Mucosa of descending colon (tissue), 3 donors: Measurements from ENCODE around the gene NAA60. TPM values are rescaled to one million over a fixed set of nuclear protein-coding genes. Genes with fewer than 3 reads are reported as not detected.

Experiments
- ATAC-seq: fragments of 200-7000 bp; cut with Tn5 transposase; one replicate; pipeline ENCODE4 v1.9.1; 2020; ENCODE audit warnings: mild to moderate bottlenecking, moderate library complexity
- DNase-seq, 3 donors: peaks; one replicate each; pipeline ENCODE4 v3.0.0-alpha.2; 2020
- H3K36me3 ChIP-seq: fragments of 200-600 bp; one replicate; pipeline ENCODE4 v1.8.0; 2021; ENCODE audit warnings: low read depth, mild to moderate bottlenecking
- H3K4me1 ChIP-seq: fragments of 200-600 bp; one replicate; pipeline ENCODE4 v1.8.0; 2021; ENCODE audit warnings: low read depth, mild to moderate bottlenecking
- H3K4me3 ChIP-seq: fragments of 200-600 bp; one replicate; pipeline ENCODE4 v1.8.0; 2021; ENCODE audit warnings: mild to moderate bottlenecking
- H3K9me3 ChIP-seq: fragments of 200-600 bp; one replicate; pipeline ENCODE4 v1.8.0; 2021; ENCODE audit warnings: mild to moderate bottlenecking
- intact Hi-C, 2 donors: fragments of 100-400 bp; cut with DNase I in 1 of 2; cut with micrococcal nuclease in 1 of 2; formaldehyde crosslinking; loops; one replicate each; pipeline versions ENCODE4 v1.11.0 to v1.11.1; 2022; cut with DNase I, micrococcal nuclease
- total RNA-seq, 3 donors: library from RNA; stranded (reverse); fragmentation: NEBNext Ultra II Directional in 2 of 3; extraction: Animal tissue kit (Norgen Biotek cat#: 25700) in 2 of 3; gene quantifications; one replicate each; pipeline versions ENCODE4 v1.2.1 to v1.2.4, GENCODE V29; 2021 to 2023
- TF ChIP-seq, protein P1 (sequence below): fragments of 200-600 bp; IDR thresholded peaks from one replicate; pipeline ENCODE4 v1.8.0; 2022; ENCODE audit warnings: antibody characterized with exemption, mild to moderate bottlenecking
- donor health status: DM: no; HTN: no; CAD: no; lungs with moderate emphysema.
- donor health status: DM: no; HTN: no; CAD: no.
- donor health status: DM: no; HTN: yes; CAD: no.

Gene NAA60
- total RNA-seq, 3 donors from 2014 or later = 72.2 to 94.7 (median 83.3) TPM

GRCh38 chr16:3481696-3482658 lies 38.5 kb downstream of the NAA60 start:
- TF ChIP-seq, protein P1, sequence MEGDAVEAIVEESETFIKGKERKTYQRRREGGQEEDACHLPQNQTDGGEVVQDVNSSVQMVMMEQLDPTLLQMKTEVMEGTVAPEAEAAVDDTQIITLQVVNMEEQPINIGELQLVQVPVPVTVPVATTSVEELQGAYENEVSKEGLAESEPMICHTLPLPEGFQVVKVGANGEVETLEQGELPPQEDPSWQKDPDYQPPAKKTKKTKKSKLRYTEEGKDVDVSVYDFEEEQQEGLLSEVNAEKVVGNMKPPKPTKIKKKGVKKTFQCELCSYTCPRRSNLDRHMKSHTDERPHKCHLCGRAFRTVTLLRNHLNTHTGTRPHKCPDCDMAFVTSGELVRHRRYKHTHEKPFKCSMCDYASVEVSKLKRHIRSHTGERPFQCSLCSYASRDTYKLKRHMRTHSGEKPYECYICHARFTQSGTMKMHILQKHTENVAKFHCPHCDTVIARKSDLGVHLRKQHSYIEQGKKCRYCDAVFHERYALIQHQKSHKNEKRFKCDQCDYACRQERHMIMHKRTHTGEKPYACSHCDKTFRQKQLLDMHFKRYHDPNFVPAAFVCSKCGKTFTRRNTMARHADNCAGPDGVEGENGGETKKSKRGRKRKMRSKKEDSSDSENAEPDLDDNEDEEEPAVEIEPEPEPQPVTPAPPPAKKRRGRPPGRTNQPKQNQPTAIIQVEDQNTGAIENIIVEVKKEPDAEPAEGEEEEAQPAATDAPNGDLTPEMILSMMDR = no peak
- Histone ChIP-seq H3K4me3 (no peak overlapping the region), H3K9me3 (no peaks in the 10 kb centered on the region), H3K36me3 (peaks cover 27% of the 10 kb centered on the region), H3K4me1 (peaks cover 10% of the 10 kb centered on the region)
- DNase-seq (peak in 1 of 3 donors; percentile 27), ATAC-seq (no peak)
- intact Hi-C loops = no loop called here

GRCh38 chr16:3482659-3483241 lies 39.3 kb downstream of the NAA60 start:
- ATAC-seq (no peak), DNase-seq (peak in 1 of 3 donors; percentile 17)
- Histone ChIP-seq H3K36me3 (peaks cover 27% of the 10 kb centered on the region), H3K4me3 (no peak overlapping the region), H3K9me3 (no peaks in the 10 kb centered on the region), H3K4me1 (peaks cover 8% of the 10 kb centered on the region)
- intact Hi-C loops = no loop called here
- TF ChIP-seq, protein P1 = no peak

- H3K4me3 ChIP-seq = no peak overlapping the region
- no peak for ATAC-seq
- no peaks in the 10 kb centered on the region for H3K9me3 ChIP-seq
- TF ChIP-seq, protein P1 = no peak
- no peaks in the 10 kb centered on the region for H3K4me1 ChIP-seq
- DNase-seq = peak in 2 of 3 donors; percentile 18 to 39
- intact Hi-C loops = no loop called here
- peaks cover 27% of the 10 kb centered on the region for H3K36me3 ChIP-seq
Observed at GRCh38 chr16:3484318-3485096, 41.0 kb downstream of the NAA60 start.

- no peaks in the 10 kb centered on the region for H3K9me3 ChIP-seq
- ATAC-seq (no peak), DNase-seq (peak in 2 of 3 donors; percentile 21 to 34)
- intact Hi-C loops = no loop called here
- no peak overlapping the region for H3K4me3 ChIP-seq
- peaks cover 23% of the 10 kb centered on the region for H3K36me3 ChIP-seq
- H3K4me1 ChIP-seq = no peaks in the 10 kb centered on the region
- TF ChIP-seq, protein P1 = no peak
Observed at GRCh38 chr16:3485097-3485745, 41.7 kb downstream of the NAA60 start.
